ENCODE results near the gene PARD3.
"Not testable (repeated sequence)": the region's sequence is repeated elsewhere in the genome, so short reads cannot be mapped to it uniquely, and the experiment has no call there.

- TF ChIP-seq EZH2phosphoT487 (IDR thresholded peaks at IDR 0.05; ENCODE audit: insufficient read depth, low read depth); EZH2 (IDR thresholded peaks at IDR 0.05; ENCODE audit: insufficient read depth, poor library complexity, severe bottlenecking): not testable (repeated sequence)
Observed at GRCh38 chr10:34352599-34353204, 462.4 kb downstream of the PARD3 start.
